HG03575 (cell line): ENCODE data around the gene ACAD9.

ENCODE experiments used
- ATAC-seq: cut with Tn5 transposase; IDR thresholded peaks from one replicate; pipeline ENCODE4 v1.9.1; 2021; ENCODE audit not compliant: unreplicated experiment, insufficient number of reproducible peaks, low FRiP score; ENCODE audit errors: extremely low read depth

Gene ACAD9

GRCh38 chr3:128881576-128881975 lies 2.2 kb downstream of the ACAD9 start:
- no peak for ATAC-seq

GRCh38 chr3:128882719-128883118 lies 3.3 kb downstream of the ACAD9 start:
- no peak for ATAC-seq

- ATAC-seq, result no peak
Measured at GRCh38 chr3:128884992-128885391, 5.6 kb downstream of the ACAD9 start.

GRCh38 chr3:128889139-128889894 lies 9.9 kb downstream of the ACAD9 start:
- no peak for ATAC-seq

GRCh38 chr3:128895843-128896697 lies 16.6 kb downstream of the ACAD9 start:
- no peak for ATAC-seq

- no peak for ATAC-seq
Measured at GRCh38 chr3:128902426-128902825, 23.0 kb downstream of the ACAD9 start.

- ATAC-seq, result no peak
Measured at GRCh38 chr3:128903501-128903900, 24.1 kb downstream of the ACAD9 start.

GRCh38 chr3:128906031-128906803 lies 26.8 kb downstream of the ACAD9 start:
- ATAC-seq, result no peak

- ATAC-seq, result no peak
Measured at GRCh38 chr3:128906804-128907525, 27.5 kb downstream of the ACAD9 start.

GRCh38 chr3:128907706-128908445 lies 28.5 kb downstream of the ACAD9 start:
- ATAC-seq, result no peak

GRCh38 chr3:128908951-128909350 lies 29.5 kb downstream of the ACAD9 start:
- ATAC-seq, result no peak

- ATAC-seq, result no peak
Measured at GRCh38 chr3:128910006-128910405, 30.6 kb downstream of the ACAD9 start.

GRCh38 chr3:128911911-128912310 lies 32.5 kb downstream of the ACAD9 start:
- ATAC-seq, result no peak

- no peak for ATAC-seq
Measured at GRCh38 chr3:128914966-128915645, 35.7 kb downstream of the ACAD9 start.

GRCh38 chr3:128917291-128917690 lies 37.9 kb downstream of the ACAD9 start:
- ATAC-seq, result no peak

- ATAC-seq, result no peak
Measured at GRCh38 chr3:128919988-128920387, 40.6 kb downstream of the ACAD9 start.

GRCh38 chr3:128922804-128923459 lies 43.5 kb downstream of the ACAD9 start:
- ATAC-seq, result no peak
